Liver (tissue), 9 donors: ENCODE measurements around the gene FZD4. TPM values are rescaled to one million over a fixed set of nuclear protein-coding genes. Genes with fewer than 3 reads are reported as not detected.

Experiments used
- DNase-seq: peaks from one replicate; pipeline ENCODE4 v3.0.0-alpha.2; 2017; ENCODE audit warnings: low spot score
- H3K27ac ChIP-seq, 2 donors: one replicate each; pipeline ENCODE4 v1.7.0; 2013; ENCODE audit warnings: inconsistent platforms in 2 of 2, low read length in 2 of 2, control low read depth in 1 of 2, low read depth in 1 of 2, mild to moderate bottlenecking in 1 of 2
- H3K27me3 ChIP-seq, 4 donors: one replicate each; pipeline versions ENCODE4 v1.6.1 to v1.7.0; 2013; ENCODE audit warnings: low read length in 3 of 4, inconsistent platforms in 1 of 4, mild to moderate bottlenecking in 1 of 4, moderate library complexity in 1 of 4; ENCODE audit not compliant: control insufficient read depth in 4 of 4, insufficient read depth in 4 of 4
- H3K36me3 ChIP-seq, 4 donors: one replicate each; pipeline versions ENCODE4 v1.6.1 to v1.7.0; 2013; ENCODE audit warnings: low read length in 3 of 4, mild to moderate bottlenecking in 3 of 4, low read depth in 1 of 4, moderate library complexity in 1 of 4; ENCODE audit not compliant: control insufficient read depth in 4 of 4, insufficient read depth in 3 of 4
- H3K4me1 ChIP-seq, 4 donors: one replicate each; pipeline versions ENCODE4 v1.6.1 to v1.7.0; 2013; ENCODE audit warnings: low read length in 3 of 4, mild to moderate bottlenecking in 3 of 4, moderate library complexity in 1 of 4; ENCODE audit not compliant: control insufficient read depth in 4 of 4, insufficient read depth in 4 of 4
- H3K4me3 ChIP-seq, 3 donors: one replicate each; pipeline versions ENCODE4 v1.6.1 to v1.7.0; 2013; ENCODE audit warnings: low read length in 3 of 3, control low read depth in 1 of 3, low read depth in 1 of 3, mild to moderate bottlenecking in 1 of 3
- H3K9ac ChIP-seq, 2 donors: one replicate each; pipeline ENCODE4 v1.7.0; 2013; ENCODE audit warnings: low read length in 2 of 2, mild to moderate bottlenecking in 2 of 2, moderate library complexity in 2 of 2, control low read depth in 1 of 2, low read depth in 1 of 2
- H3K9me3 ChIP-seq, 4 donors: one replicate each; pipeline versions ENCODE4 v1.6.1 to v1.7.0; 2013; ENCODE audit warnings: low read length in 3 of 4; ENCODE audit not compliant: control insufficient read depth in 4 of 4
- ATF3 ChIP-seq: IDR thresholded peaks from 2 replicates; pipeline ENCODE4 v1.6.1; 2016; ENCODE audit warnings: antibody characterized with exemption
- CTCF ChIP-seq: fragments of 150-350 bp; IDR thresholded peaks from 2 replicates; pipeline ENCODE4 v1.5.1; 2017; ENCODE audit warnings: improper control_type of control experiment, low read depth, low read length; ENCODE audit not compliant: missing input control
- EGR1 ChIP-seq, 2 donors: IDR thresholded peaks; 2 replicates each; pipeline ENCODE4 v1.6.1; 2016 to 2018; ENCODE audit warnings: antibody characterized with exemption in 2 of 2, low read depth in 2 of 2
- FOXA1 ChIP-seq: IDR thresholded peaks from 2 replicates; pipeline ENCODE4 v1.6.1; 2016; ENCODE audit warnings: antibody characterized with exemption
- FOXA2 ChIP-seq: IDR thresholded peaks from 2 replicates; pipeline ENCODE4 v1.6.1; 2016; ENCODE audit warnings: antibody characterized with exemption
- GABPA ChIP-seq, 2 donors: IDR thresholded peaks in 1 of 2; conservative IDR thresholded peaks in 1 of 2; 2 replicates each; pipeline ENCODE4 v1.6.1; 2016; ENCODE audit warnings: antibody characterized with exemption in 2 of 2, mild to moderate bottlenecking in 1 of 2, moderate library complexity in 1 of 2
- HNF4G ChIP-seq: IDR thresholded peaks from 2 replicates; pipeline ENCODE4 v1.6.1; 2016; ENCODE audit warnings: antibody characterized with exemption
- MAX ChIP-seq: IDR thresholded peaks from 2 replicates; pipeline ENCODE4 v1.6.1; 2016; ENCODE audit warnings: antibody characterized with exemption
- RAD21 ChIP-seq, 2 donors: IDR thresholded peaks; 2 replicates each; pipeline ENCODE4 v1.6.1; 2016; ENCODE audit warnings: antibody characterized with exemption in 2 of 2, mild to moderate bottlenecking in 2 of 2
- RXRA ChIP-seq, 2 donors: IDR thresholded peaks; 2 replicates each; pipeline ENCODE4 v1.6.1; 2017 to 2018; ENCODE audit warnings: antibody characterized with exemption in 2 of 2, mild to moderate bottlenecking in 1 of 2
- SP1 ChIP-seq: IDR thresholded peaks from 2 replicates; pipeline ENCODE4 v1.6.1; 2018; ENCODE audit warnings: antibody characterized with exemption, mild to moderate bottlenecking
- TAF1 ChIP-seq: conservative IDR thresholded peaks from 2 replicates; pipeline ENCODE4 v1.6.1; 2016; ENCODE audit warnings: antibody characterized with exemption, mild to moderate bottlenecking
- YY1 ChIP-seq: IDR thresholded peaks from 2 replicates; pipeline ENCODE4 v1.6.1; 2016; ENCODE audit warnings: antibody characterized with exemption, mild to moderate bottlenecking
- WGBS: extraction: QIAGEN DNeasy Blood & Tissue Kit; methylation state at CpG from one replicate; pipeline ENCODE4 v1.1.7; 2013; 5-methylcytosine and 5-hydroxymethylcytosine counted together
- polyA plus RNA-seq, 2 donors: library from polyadenylated mRNA; stranded (reverse) in 1 of 2; unstranded in 1 of 2; fragments of 200-250 nt in 1 of 2; fragments of >200 nt in 1 of 2; fragmentation: Nextera tagmentation in 1 of 2; extraction: Ambion mirVana in 1 of 2; gene quantifications; one replicate each; pipeline versions ENCODE4 v1.2.1 to v1.2.3, GENCODE V29; 2013 to 2015
- total RNA-seq, 2 donors: library from RNA; depleted of rRNA; stranded (reverse); fragments of >200 nt; gene quantifications; one replicate each; pipeline ENCODE4 v1.2.3, GENCODE V29; 2014
- TF ChIP-seq, protein P1 (sequence below): IDR thresholded peaks from 2 replicates; pipeline ENCODE4 v1.6.1; 2016; ENCODE audit warnings: antibody characterized with exemption
- TF ChIP-seq, protein P2 (sequence below): IDR thresholded peaks from 2 replicates; pipeline ENCODE4 v1.6.1; 2016; ENCODE audit warnings: antibody characterized with exemption, mild to moderate bottlenecking
- donor health status: healthy.
- donor health status: healthy.
- donor health status: healthy.
- donor health status: healthy.
- donor health status: healthy.

FZD4 gene
- total and polyA plus RNA-seq, 4 donors, result 4.9 to 23.7 (median 8.2) TPM

DNA sequence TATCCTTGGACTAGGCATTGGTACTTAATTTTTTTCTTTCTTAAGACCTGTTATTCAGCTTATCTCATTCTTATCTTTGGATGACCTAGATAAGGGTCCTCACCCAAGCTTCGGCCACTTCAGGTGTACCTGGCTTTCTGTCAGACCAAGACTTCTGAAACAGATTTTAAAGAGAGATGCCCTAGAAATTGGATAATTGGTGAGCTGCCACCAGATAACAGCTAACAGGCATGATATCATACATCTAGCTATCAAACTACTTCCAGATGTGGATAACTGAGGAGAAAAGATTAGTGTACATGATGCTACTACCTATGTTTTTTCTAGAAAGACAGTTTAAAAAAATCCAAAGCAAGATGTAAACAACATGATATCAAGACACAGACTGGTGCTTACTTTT is 52.9 kb downstream of the FZD4 start:
- Histone ChIP-seq H3K4me3 (no peak overlapping the region), H3K9ac (no peak overlapping the region), H3K27ac (no peak overlapping the region), H3K9me3 (no peaks in the 10 kb centered on the region), H3K4me1 (no peaks in the 10 kb centered on the region), H3K36me3 (no peaks in the 10 kb centered on the region), H3K27me3 (no peaks in the 10 kb centered on the region)
- 82% methylated on average over 1 of the region's 1 CpG for WGBS
- TF ChIP-seq GABPA (IDR thresholded peaks at IDR 0.05 in 1 of 2, conservative IDR thresholded peaks at IDR 0.05 in 1 of 2) (no peak), FOXA2 (no peak), HNF4G (no peak)
- TF ChIP-seq, protein P1, sequence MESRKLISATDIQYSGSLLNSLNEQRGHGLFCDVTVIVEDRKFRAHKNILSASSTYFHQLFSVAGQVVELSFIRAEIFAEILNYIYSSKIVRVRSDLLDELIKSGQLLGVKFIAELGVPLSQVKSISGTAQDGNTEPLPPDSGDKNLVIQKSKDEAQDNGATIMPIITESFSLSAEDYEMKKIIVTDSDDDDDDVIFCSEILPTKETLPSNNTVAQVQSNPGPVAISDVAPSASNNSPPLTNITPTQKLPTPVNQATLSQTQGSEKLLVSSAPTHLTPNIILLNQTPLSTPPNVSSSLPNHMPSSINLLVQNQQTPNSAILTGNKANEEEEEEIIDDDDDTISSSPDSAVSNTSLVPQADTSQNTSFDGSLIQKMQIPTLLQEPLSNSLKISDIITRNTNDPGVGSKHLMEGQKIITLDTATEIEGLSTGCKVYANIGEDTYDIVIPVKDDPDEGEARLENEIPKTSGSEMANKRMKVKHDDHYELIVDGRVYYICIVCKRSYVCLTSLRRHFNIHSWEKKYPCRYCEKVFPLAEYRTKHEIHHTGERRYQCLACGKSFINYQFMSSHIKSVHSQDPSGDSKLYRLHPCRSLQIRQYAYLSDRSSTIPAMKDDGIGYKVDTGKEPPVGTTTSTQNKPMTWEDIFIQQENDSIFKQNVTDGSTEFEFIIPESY, result no peak
- DNase-seq, result no peak

DNA sequence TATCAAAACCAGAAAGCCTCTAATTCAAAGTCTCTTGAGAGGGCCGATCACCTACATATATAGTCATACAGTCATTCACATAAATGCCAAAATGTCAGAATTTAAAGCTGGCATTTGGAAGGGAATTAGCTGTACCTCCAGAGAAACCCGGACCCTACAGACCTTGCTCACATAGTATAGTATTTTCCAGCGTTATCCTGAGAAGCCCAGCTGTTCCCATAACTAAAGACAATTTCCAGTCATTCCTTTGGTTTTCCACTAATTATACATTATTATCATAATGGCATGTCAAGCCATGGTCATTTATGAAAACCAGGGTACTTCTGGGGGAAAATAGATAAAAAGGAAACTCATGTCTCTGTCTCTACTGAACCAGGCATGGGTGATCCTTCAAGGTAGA is 53.6 kb downstream of the FZD4 start:
- H3K9ac ChIP-seq, result no peak overlapping the region
- H3K9me3 ChIP-seq, result no peaks in the 10 kb centered on the region
- 84% methylated on average over 3 of the region's 3 CpGs for WGBS
- H3K4me3 ChIP-seq, result no peak overlapping the region
- H3K36me3 ChIP-seq, result no peaks in the 10 kb centered on the region
- no peak for DNase-seq
- TF ChIP-seq MAX (no peak), HNF4G (no peak), SP1 (no peak), EGR1 (IDR thresholded peaks at IDR 0.05; ENCODE audit: low read depth in 2 of 2) (no peak), ATF3 (no peak), YY1 (no peak), CTCF (no peak), GABPA (IDR thresholded peaks at IDR 0.05 in 1 of 2, conservative IDR thresholded peaks at IDR 0.05 in 1 of 2) (no peak), FOXA1 (no peak), FOXA2 (no peak), RXRA (IDR thresholded peaks at IDR 0.05) (no peak), TAF1 (no peak), RAD21 (IDR thresholded peaks at IDR 0.05) (no peak)
- TF ChIP-seq, protein P1, result no peak
- TF ChIP-seq, protein P2, sequence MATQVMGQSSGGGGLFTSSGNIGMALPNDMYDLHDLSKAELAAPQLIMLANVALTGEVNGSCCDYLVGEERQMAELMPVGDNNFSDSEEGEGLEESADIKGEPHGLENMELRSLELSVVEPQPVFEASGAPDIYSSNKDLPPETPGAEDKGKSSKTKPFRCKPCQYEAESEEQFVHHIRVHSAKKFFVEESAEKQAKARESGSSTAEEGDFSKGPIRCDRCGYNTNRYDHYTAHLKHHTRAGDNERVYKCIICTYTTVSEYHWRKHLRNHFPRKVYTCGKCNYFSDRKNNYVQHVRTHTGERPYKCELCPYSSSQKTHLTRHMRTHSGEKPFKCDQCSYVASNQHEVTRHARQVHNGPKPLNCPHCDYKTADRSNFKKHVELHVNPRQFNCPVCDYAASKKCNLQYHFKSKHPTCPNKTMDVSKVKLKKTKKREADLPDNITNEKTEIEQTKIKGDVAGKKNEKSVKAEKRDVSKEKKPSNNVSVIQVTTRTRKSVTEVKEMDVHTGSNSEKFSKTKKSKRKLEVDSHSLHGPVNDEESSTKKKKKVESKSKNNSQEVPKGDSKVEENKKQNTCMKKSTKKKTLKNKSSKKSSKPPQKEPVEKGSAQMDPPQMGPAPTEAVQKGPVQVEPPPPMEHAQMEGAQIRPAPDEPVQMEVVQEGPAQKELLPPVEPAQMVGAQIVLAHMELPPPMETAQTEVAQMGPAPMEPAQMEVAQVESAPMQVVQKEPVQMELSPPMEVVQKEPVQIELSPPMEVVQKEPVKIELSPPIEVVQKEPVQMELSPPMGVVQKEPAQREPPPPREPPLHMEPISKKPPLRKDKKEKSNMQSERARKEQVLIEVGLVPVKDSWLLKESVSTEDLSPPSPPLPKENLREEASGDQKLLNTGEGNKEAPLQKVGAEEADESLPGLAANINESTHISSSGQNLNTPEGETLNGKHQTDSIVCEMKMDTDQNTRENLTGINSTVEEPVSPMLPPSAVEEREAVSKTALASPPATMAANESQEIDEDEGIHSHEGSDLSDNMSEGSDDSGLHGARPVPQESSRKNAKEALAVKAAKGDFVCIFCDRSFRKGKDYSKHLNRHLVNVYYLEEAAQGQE, result no peak
- no peaks in the 10 kb centered on the region for H3K4me1 ChIP-seq
- no peak overlapping the region for H3K27ac ChIP-seq
- no peaks in the 10 kb centered on the region for H3K27me3 ChIP-seq
